Sigmoid colon (tissue), 7 donors: ENCODE measurements around the gene RIPOR3. TPM values are rescaled to one million over a fixed set of nuclear protein-coding genes. Genes with fewer than 3 reads are reported as not detected.

Source experiments
- DNase-seq: peaks from one replicate; pipeline ENCODE4 v3.0.0-alpha.2; 2019
- H3K27ac ChIP-seq, 4 donors: fragments of 200-600 bp; sonication (generic); one replicate each; pipeline ENCODE4 v1.5.1; 2016 to 2019; ENCODE audit warnings: mild to moderate bottlenecking in 1 of 4
- H3K27me3 ChIP-seq, 3 donors: fragments of 200-600 bp; sonication (generic); one replicate each; pipeline ENCODE4 v1.5.1; 2019; ENCODE audit warnings: mild to moderate bottlenecking in 1 of 3
- H3K36me3 ChIP-seq, 4 donors: fragments of 200-600 bp; sonication (generic); one replicate each; pipeline ENCODE4 v1.5.1; 2016 to 2019
- H3K4me1 ChIP-seq, 4 donors: fragments of 200-600 bp; sonication (generic); one replicate each; pipeline ENCODE4 v1.5.1; 2017 to 2019
- H3K4me3 ChIP-seq, 4 donors: fragments of 200-600 bp; sonication (generic); one replicate each; pipeline ENCODE4 v1.5.1; 2017 to 2019; ENCODE audit warnings: mild to moderate bottlenecking in 2 of 4, moderate library complexity in 1 of 4
- H3K9me3 ChIP-seq, 4 donors: fragments of 200-600 bp in 3 of 4; sonication (generic) in 3 of 4; one replicate each; pipeline versions ENCODE4 v1.5.1 to v1.6.1; 2013 to 2019
- EP300 ChIP-seq, 4 donors: sonication (generic); formaldehyde crosslinking; IDR thresholded peaks; one replicate each; pipeline ENCODE4 v1.6.1; 2017; ENCODE audit warnings: antibody characterized with exemption in 4 of 4
- POLR2A ChIP-seq, 2 donors: fragments of 450-650 bp; IDR thresholded peaks; one replicate each; pipeline ENCODE4 v1.6.1; 2016; ENCODE audit warnings: antibody characterized with exemption in 2 of 2, mild to moderate bottlenecking in 2 of 2, moderate library complexity in 2 of 2
- POLR2AphosphoS5 ChIP-seq, 4 donors: sonication (generic); formaldehyde crosslinking; IDR thresholded peaks; one replicate each; pipeline ENCODE4 v1.6.1; 2017; ENCODE audit warnings: antibody characterized with exemption in 4 of 4
- WGBS, 2 donors: extraction: QIAGEN DNeasy Blood & Tissue Kit; methylation state at CpG; one replicate each; pipeline ENCODE4 v1.1.7; 2013; 5-methylcytosine and 5-hydroxymethylcytosine counted together
- intact Hi-C: fragments of 100-400 bp; cut with DNase I; formaldehyde crosslinking; loops from one replicate; pipeline ENCODE4 v1.15.1; 2023
- polyA plus RNA-seq, 3 donors: library from polyadenylated mRNA; stranded (reverse); fragments of 200-250 nt; gene quantifications; one replicate each; pipeline ENCODE4 v1.2.3, GENCODE V29; 2013
- total RNA-seq, 4 donors: library from RNA; depleted of rRNA; stranded (reverse); fragments of >200 nt; gene quantifications; one replicate each; pipeline ENCODE4 v1.1.0, GENCODE V29; 2016
- TF ChIP-seq, protein P1 (sequence below), 4 experiments: fragments of 450-650 bp in 3 of 4; fragments of 200-600 bp in 1 of 4; IDR thresholded peaks; one replicate each; pipeline ENCODE4 v1.5.1; 2016 to 2019; ENCODE audit warnings: antibody characterized with exemption in 4 of 4, mild to moderate bottlenecking in 3 of 4, moderate library complexity in 2 of 4
- donor health status: healthy with polysubstance abuse.
- donor health status: Bipolar disorder and iron deficiency.
- donor health status: healthy.

RIPOR3 gene
- total and polyA plus RNA-seq, 7 donors: 0.92 to 28.0 (median 9.4) TPM

DNA sequence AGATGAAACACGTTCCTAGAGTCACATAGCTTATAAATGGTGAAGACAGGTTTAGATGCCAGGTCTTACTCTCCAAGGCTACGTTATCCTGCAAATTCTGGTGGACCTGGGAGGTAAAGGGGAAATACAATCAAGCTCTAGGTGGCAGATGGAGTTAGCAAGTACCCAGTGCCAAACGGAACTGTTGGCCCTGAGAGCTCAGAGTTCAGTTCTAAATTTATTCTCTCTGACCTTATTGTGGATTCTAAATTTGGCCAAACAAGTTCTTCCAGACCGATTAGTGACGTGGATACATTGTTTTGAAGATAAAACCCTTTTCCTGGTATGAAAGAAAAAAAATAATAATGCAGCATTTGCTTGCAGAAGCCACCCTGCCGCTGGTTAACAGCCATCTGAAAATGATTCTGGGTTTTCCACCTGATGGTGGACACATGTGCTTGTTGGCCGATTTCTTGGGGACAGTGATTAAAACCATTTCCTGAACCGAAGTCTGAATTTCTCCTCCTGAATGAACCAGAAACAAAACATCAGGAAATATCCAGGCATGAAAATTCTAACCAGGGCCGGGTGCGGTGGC, 32.5 kb downstream of the RIPOR3 start:
- H3K27me3 ChIP-seq: no peaks in the 10 kb centered on the region
- H3K27ac ChIP-seq: peak overlapping the region in 3 of 4 donors; percentile 4 to 69 (median 66)
- no peak overlapping the region for H3K4me3 ChIP-seq
- no peaks in the 10 kb centered on the region for H3K9me3 ChIP-seq
- intact Hi-C loops: loop anchor here (5.0 kb wide), 1 partner anchor 83 kb away; no protein-coding TSS in a partner anchor
- no peaks in the 10 kb centered on the region for H3K36me3 ChIP-seq
- H3K4me1 ChIP-seq: peaks cover 0 to 31% (median 25%) of the 10 kb centered on the region in 4 donors
- WGBS, 2 donors: 40 to 67% methylated on average over 10 of the region's 10 CpGs
- TF ChIP-seq, protein P1, sequence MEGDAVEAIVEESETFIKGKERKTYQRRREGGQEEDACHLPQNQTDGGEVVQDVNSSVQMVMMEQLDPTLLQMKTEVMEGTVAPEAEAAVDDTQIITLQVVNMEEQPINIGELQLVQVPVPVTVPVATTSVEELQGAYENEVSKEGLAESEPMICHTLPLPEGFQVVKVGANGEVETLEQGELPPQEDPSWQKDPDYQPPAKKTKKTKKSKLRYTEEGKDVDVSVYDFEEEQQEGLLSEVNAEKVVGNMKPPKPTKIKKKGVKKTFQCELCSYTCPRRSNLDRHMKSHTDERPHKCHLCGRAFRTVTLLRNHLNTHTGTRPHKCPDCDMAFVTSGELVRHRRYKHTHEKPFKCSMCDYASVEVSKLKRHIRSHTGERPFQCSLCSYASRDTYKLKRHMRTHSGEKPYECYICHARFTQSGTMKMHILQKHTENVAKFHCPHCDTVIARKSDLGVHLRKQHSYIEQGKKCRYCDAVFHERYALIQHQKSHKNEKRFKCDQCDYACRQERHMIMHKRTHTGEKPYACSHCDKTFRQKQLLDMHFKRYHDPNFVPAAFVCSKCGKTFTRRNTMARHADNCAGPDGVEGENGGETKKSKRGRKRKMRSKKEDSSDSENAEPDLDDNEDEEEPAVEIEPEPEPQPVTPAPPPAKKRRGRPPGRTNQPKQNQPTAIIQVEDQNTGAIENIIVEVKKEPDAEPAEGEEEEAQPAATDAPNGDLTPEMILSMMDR (IDR thresholded peaks at IDR 0.05): no peak
- TF ChIP-seq POLR2A (IDR thresholded peaks at IDR 0.05): no peak
- no peak for TF ChIP-seq POLR2AphosphoS5 (IDR thresholded peaks at IDR 0.05)
- no peak for TF ChIP-seq EP300 (IDR thresholded peaks at IDR 0.05)
- no peak for DNase-seq

DNA sequence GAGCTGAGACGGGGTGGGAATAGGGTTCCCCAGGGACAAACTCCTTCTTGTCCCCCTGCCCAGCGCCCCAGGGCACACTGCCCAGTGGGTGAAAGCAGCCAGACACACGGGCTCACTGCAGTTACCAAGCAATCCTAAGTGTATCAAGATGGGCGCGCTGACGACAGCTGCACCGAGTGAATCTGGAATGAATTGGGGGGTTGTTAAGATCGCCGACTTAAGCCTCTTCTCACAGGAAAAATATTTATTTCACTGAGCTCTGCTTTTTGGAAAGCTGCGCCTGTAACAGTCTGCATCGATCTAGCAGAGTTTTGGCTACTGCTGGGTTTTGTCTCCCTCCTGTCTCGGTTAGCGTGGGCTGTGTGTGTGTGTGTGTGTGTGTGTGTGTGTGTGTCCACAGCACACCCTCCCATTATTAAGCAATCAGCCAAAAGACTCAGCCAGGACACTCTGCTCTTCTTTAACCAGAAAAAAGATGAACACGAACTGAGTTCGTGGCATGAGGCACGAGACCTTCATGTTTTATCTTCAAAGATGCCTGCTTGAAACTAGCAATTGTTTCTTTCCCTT, 35.9 kb downstream of the RIPOR3 start:
- Histone ChIP-seq H3K27ac (peak overlapping the region; percentile 78 to 92 (median 88)), H3K4me1 (peaks cover 0 to 39% (median 25%) of the 10 kb centered on the region in 4 donors), H3K36me3 (no peaks in the 10 kb centered on the region), H3K27me3 (no peaks in the 10 kb centered on the region), H3K9me3 (no peaks in the 10 kb centered on the region), H3K4me3 (peak overlapping the region; percentile 11 to 35 (median 23))
- intact Hi-C loops: loop anchor here (5.0 kb wide), 1 partner anchor 87 kb away; no protein-coding TSS in a partner anchor
- TF ChIP-seq EP300 (IDR thresholded peaks at IDR 0.05): peak in 2 of 4 donors; percentile 34 to 81
- peak; percentile 65 to 87 (median 80) for TF ChIP-seq POLR2AphosphoS5 (IDR thresholded peaks at IDR 0.05)
- TF ChIP-seq, protein P1 (IDR thresholded peaks at IDR 0.05): no peak
- no peak for TF ChIP-seq POLR2A (IDR thresholded peaks at IDR 0.05)
- 68 to 80% methylated on average over 16 of the region's 16 CpGs for WGBS, 2 donors
- DNase-seq: peak; percentile 94

DNA sequence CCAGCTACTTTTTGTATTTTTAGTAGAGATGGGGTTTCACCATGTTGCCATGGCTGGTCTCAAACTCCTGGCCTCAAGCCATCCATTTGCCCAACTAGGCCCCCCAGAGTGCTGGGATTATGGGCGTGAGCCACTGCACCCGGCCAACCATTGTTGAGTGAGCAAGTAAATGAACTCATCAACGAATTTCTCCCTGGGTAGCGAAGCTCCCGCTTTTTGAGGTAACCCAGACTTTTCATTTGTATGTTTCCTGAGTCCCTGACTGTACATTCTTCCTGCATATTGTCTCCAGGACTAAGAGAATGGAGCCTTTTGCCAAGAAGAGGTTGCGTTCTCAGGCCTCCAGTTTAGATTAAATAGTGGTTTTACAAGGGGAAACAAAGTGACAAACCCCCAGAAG, 36.4 kb downstream of the RIPOR3 start:
- intact Hi-C loops: loop anchor here (5.0 kb wide), 1 partner anchor 87 kb away; no protein-coding TSS in a partner anchor
- Histone ChIP-seq H3K9me3 (no peaks in the 10 kb centered on the region), H3K4me3 (peak overlapping the region in 3 of 4 donors; percentile 17 to 35 (median 29)), H3K27me3 (no peaks in the 10 kb centered on the region), H3K36me3 (no peaks in the 10 kb centered on the region), H3K4me1 (peaks cover 0 to 37% (median 25%) of the 10 kb centered on the region in 4 donors), H3K27ac (peak overlapping the region; percentile 78 to 92 (median 88))
- 70 to 72% methylated on average over 6 of the region's 6 CpGs for WGBS, 2 donors
- peak; percentile 77 for DNase-seq
- TF ChIP-seq POLR2AphosphoS5 (IDR thresholded peaks at IDR 0.05) (peak in 3 of 4 donors; percentile 3 to 16 (median 10)), EP300 (IDR thresholded peaks at IDR 0.05) (peak in 1 of 4 donors; percentile 26), POLR2A (IDR thresholded peaks at IDR 0.05) (no peak)
- TF ChIP-seq, protein P1 (IDR thresholded peaks at IDR 0.05): no peak

DNA sequence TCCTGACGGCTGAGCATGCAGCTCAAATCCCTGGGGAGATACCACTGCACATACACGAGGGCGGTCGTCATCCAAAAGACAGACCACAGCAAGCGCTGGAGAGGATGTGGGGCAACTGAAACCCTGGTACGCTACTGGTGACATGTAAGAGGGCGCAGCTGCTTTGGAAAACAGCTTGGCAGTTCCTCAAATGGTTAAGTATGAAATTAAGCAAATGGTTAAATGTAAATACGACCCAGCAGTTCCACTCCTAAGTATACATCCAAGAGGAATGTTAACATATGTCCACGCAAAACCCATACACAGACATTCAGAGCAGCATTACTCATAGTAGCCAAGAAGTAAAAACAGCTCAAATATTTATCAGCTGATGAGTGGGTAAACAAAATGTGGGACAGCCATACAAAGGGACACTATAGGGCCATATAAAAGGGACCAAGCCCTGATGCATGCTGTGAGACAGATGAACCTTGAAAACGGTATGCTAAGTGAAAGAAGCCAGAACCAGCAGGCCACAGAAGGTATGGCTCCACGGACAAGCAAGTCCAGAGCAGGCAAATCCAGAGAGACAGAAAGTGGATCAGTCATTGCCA, 38.5 kb downstream of the RIPOR3 start:
- Histone ChIP-seq H3K4me3 (no peak overlapping the region), H3K9me3 (no peaks in the 10 kb centered on the region), H3K27ac (peak overlapping the region in 2 of 4 donors; percentile 92), H3K4me1 (peaks cover 0 to 37% (median 20%) of the 10 kb centered on the region in 4 donors), H3K27me3 (no peaks in the 10 kb centered on the region), H3K36me3 (no peaks in the 10 kb centered on the region)
- intact Hi-C loops: no loop called here
- 68 to 69% methylated on average over 11 of the region's 11 CpGs for WGBS, 2 donors
- DNase-seq: no peak
- TF ChIP-seq POLR2AphosphoS5 (IDR thresholded peaks at IDR 0.05) (no peak), POLR2A (IDR thresholded peaks at IDR 0.05) (no peak), EP300 (IDR thresholded peaks at IDR 0.05) (no peak)
- TF ChIP-seq, protein P1 (IDR thresholded peaks at IDR 0.05): no peak
